HG03342 (cell line): ENCODE measurements around the gene ZNF425.
A peak's percentile ranks its signal among the peaks of the same experiment; 100 is the strongest.
"Not testable (repeated sequence)": the region's sequence is repeated elsewhere in the genome, so short reads cannot be mapped to it uniquely, and the experiment has no call there.

Experiments used
- ATAC-seq: cut with Tn5 transposase; IDR thresholded peaks from one replicate; pipeline ENCODE4 v1.9.1; 2021; ENCODE audit warnings: mild to moderate bottlenecking, moderate library complexity; ENCODE audit not compliant: unreplicated experiment

Gene ZNF425, protein sequence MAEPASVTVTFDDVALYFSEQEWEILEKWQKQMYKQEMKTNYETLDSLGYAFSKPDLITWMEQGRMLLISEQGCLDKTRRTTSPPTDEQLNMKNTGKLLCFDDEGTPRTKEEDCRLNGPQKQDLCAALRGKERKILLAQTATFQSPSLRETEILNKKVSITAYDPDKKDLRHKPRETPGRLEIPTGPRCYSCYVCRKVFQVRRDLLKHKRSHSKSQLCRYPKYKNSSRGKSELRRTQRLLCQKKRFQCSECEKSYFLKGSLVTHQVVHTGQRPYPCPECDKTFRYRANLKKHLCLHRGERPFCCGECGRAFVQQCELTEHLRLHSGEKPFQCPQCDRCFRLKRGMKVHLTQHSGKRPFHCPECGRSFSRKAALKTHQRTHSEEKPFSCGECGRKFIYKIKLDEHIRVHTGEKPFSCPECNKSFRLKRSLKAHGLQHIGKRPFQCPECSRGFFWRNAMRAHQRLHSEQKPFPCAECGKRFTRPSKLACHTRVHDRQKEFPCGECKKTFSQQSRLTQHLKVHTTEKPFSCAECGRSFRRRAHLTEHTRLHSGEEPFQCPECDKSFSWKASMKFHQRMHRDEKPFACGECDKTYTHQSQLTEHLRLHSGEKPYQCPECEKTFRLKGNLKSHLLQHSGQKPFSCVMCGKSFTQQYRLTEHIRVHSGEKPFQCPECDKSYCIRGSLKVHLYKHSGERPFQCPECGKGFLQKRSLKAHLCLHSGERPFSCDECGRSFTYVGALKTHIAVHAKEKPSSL

DNA sequence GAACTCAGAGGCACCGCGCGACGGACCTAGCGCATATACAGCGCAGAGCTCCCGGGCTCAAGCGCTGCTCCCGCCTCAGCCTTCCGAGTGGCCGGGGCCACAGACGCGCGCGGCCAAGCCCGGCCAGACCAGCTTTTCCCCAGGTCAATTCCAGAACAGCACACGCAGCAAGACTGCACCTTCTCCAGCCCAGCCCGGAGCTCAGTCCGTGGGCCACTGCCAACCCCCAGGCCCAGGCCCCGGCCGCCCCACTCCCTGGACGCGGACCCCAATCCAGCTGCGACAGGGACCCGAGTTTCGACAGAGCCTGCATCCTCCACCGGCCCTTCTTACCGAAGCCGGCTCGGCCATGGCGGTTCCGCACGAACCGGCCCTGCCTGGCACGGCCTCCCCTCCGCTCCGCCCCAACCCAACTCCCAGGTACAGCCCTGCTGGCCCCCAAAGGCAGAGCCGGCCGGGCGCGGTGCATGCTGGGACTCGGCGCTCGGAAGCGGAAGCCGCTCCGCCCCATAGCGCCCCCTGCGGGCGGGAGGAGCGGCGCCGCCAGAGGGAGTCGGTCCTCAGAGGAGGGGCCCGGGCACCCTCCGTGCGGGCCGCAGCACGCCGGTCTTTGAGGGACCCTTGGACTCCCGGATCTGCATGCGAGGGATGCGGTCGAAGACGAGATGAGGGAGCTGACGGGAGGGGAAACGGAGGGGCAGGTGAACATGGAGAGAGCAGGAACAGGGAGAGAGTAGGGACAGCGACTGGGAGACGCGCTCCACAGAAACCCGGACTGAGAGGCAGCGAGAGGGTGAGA is at the start of gene ZNF425:
Gene ZNF425, minus strand, starts transcription at position 462 of the 799 bp plus-strand sequence. Its CDS starts 111 bp downstream, at position 351.
- ATAC-seq, result peak; percentile 84

DNA sequence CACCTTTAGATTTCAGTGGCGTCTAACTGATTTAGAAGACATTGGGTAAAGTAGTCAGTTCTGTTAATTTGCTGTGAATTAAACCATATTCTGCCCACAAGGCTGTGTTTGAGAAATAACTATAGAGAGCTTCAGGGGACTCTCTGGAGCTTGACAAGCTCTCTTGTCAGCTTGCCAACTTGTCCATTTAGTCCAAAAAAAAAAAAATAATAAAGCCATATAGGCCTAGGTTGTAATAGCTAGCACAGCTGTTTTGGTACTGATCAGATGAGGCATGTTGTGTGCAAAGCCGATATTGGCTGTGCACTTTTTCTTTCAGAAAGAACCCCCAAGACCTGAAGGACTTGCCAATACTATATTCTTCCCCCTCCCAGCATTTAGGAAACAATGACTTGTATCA is 49.0 kb upstream of the ZNF425 start:
- no peak for ATAC-seq

DNA sequence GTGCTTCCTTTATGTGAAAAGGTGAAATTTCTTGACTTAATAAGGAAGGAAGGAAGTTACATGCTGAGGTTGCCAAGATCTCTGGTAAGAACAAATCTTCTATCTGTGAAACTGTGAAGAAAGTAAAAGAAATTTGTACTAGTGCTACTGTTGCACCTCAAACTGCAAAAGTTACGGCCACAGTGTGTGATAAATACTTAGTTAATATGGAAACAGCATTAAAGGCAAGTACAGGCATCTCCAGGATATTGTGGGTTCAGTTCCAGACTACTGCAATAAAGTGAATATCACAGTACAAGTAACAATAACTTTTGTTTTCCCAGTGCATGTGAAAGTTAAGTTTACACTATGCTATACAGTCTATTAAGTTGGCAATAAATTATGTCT is 46.4 kb upstream of the ZNF425 start:
- ATAC-seq, result no peak

DNA sequence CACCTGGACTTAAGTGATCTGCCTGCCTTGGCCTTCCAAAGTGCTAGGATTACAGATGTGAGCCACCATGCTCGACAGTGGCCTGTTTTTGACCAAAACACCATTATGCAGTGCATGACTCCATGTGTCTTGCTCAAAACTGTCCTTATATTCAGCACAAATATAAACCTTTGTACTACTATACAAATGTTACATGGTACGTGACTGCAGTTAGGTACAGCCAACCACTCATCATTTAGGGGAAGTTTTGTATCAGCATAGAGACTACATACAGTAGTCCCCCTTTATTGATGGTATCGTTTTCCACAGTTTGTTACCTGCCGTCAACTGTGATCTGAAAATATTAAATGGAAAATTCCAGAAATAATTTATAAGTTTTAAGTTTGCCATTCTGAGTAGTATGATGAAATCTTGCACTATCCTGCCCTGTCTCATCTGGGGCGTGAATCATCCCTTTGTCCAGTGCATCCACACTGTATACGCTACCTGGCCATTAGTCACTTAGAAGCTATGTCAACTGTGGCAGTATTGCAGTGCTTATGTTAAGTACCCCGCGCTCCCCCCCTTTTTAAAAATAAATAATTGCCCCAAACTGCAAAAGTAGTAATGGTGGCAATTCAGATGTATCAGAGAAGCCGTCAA is 45.9 kb upstream of the ZNF425 start:
- ATAC-seq, result no peak

DNA sequence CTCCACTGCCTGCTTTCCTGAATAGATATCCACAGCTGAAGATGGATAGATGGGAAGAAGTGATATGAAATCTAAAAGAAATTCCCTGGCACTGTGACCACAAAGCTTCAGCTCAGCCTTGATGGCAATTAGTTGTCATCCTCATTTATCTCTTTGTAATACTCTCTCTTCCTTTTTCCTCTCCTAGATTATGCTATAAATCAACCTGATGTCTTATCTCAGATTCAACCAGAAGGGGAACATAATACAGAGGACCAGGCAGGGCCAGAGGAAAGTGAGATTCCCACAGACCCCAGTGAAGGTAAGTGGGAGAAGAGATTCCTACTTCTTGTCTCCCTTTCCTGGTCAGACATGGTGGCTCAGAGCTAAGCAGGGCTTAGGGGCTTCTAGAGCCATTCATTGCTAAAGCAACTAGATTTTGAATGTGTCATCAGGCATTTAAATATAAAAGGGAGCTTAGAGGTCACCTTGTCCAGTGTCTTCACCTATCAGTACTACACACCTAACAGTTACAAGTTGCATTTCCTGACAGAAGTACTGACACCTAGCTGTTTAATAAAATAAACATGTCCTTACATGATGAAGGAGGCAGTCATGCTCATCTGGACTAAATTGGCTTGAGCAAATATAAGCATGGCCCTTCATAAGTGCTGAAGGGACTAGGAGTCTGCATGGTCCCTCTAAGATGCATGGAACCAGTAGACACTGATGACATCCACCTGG is 40.7 kb upstream of the ZNF425 start:
- no peak for ATAC-seq

DNA sequence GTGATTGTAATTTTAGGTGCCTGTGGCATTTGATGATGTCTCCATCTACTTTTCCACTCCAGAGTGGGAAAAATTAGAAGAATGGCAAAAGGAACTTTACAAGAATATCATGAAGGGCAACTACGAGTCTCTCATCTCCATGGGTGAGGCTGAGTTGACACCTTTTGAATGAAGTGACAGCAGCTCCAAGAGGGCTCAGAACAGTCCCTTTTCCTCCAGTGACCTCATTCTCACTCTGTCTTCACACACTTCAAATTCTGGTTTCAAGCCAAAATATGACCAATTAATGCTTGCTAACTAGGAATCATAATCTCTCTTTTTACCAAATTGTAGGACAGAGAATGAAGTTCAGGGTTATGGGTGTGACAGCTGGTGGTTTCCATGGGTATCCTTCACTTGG is 40.0 kb upstream of the ZNF425 start:
- ATAC-seq, result no peak

DNA sequence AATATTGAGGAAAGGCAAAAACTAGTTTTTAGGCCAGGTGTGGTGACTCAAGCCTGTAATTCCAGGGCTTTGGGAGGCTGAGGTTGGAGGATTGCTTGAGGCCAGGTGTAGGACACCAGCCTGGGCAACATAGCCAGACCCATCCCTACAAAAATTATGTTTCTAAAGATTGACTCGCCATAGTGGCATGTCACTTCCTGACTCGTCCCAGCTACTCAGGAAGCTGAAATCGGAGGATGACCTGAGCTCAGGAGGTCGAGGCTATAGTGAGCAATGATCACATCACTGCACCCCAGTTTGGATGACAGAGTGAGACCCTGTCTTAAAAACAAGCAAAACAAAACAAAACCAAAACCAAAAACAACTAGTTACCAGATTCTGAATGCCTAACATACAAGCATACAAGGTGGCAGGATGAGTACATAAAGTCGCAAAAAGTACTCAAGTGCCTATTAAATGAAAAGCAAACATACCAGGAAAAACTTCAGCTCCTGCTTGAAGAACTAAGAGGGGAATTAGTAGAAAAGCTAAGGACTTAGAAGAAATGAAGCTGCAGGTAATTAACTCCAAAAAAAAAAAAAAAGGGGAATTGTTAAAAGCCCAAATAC is 35.2 kb upstream of the ZNF425 start:
- ATAC-seq, result no peak

DNA sequence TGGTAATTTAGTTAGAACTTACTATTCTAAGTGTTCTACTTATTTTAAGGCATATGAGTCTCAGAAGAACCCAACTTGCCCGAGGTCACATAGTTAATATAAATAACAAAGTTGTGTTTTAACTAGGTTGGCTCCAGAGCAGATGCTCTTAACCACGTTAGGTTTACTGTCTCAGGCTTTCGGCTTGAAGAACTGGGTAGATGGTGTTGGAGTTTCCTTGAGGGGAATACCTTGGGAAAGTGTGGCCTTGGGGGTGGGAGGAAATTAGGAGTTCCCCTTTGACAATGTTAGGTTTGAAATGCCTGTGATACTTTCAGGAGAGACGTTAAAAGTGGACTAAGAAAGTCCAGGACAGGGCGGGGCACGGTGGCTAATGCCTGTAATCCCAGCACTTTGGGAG is 30.8 kb upstream of the ZNF425 start:
- ATAC-seq, result no peak

DNA sequence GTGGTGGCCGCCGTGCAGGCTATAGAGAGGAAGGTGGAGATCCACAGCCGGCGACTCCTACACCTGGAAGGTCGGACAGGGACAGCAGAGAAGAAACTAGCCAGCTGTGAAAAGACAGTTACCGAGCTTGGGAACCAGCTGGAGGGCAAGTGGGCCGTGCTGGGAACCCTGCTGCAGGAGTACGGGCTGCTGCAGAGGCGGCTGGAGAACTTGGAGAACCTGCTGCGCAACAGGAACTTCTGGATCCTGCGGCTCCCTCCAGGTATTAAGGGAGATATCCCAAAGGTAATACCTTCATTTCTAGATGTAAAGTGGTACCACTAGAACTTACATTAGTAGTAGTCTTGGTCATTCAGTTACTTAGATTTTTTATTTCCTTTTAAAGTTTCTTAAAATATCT is 27.9 kb upstream of the ZNF425 start:
- no peak for ATAC-seq

DNA sequence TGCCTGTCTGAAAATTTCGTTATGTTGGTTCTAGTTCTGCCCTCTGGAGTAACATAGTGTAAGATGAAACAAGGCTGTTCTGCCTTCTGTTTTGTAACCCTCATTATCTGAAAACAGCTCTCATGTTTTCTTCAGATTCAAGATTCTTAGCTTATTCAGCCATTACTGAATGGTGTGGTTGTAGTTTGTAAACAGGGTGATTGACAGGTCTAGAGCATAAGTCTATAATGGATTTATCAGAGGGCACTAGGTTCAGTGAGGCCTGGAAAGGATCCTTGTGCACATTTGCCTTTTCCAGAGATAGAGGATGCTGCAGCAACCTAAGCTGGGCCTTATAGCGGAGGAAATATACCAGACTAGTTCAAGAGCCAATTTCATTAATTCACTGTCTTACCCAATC is 27.2 kb upstream of the ZNF425 start:
- no peak for ATAC-seq

DNA sequence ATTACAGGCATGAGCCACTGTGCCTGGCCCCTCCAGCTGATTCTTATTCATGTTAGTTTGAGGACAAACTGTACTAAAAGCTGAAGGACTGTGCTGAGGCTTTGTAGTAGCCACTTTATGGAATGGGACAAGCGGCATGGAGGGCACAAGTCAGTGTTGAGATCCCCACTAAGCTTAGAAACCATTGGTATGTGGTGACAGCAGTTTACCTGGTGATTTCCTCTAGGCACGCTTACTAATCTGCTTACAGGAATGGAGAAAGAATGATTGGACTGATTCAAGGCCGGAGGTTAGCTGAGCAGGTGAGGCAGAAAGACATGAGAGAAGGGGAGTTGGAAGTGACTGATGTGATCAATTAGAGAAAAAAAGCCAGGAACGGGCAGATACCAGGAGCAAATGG is 24.9 kb upstream of the ZNF425 start:
- no peak for ATAC-seq

DNA sequence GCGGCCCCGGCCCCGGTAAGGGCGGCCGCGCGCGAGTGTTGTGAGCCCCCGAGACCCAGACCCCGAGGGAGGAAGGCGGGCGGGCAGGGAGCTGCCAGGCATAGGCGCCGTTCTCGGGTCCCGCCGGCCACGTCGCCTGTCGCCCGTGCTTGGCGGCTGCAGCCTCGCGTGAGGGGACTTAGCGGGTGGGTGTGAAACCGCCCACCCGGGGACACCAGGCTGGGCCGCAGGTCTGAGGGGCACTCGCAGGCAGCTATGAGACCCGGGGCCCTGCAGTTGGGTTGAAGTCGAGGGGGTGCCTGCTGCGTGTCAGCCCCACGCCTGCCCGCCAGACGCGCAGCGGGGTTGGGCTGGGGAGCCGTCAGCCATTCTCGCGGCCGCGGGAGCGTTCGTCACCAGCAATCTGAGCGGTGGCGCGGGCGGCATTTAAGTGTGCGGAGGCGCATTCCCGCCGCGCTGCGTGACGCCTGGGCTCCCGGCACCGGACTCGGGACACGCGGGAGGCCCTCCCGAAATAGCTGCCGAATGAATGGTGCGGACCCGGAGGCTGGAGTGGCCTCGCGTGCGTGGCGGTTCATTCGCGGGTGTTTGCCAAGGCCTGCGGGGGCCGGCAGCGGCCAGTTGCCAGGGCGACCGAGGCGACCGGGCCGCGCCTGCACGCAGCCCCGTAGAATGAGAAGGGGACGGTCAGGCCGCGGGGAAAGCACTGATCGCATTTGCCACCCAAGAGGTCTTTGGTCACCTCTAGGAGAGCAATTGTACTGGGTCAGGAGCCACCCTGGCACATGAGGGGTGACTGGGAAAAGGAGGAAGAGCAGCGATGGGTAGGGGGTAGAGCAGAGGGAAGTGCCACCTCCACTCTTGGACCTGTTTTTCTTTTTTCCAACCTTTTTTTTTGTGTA is 21.9 kb upstream of the ZNF425 start:
- ATAC-seq, result peak; percentile 27

DNA sequence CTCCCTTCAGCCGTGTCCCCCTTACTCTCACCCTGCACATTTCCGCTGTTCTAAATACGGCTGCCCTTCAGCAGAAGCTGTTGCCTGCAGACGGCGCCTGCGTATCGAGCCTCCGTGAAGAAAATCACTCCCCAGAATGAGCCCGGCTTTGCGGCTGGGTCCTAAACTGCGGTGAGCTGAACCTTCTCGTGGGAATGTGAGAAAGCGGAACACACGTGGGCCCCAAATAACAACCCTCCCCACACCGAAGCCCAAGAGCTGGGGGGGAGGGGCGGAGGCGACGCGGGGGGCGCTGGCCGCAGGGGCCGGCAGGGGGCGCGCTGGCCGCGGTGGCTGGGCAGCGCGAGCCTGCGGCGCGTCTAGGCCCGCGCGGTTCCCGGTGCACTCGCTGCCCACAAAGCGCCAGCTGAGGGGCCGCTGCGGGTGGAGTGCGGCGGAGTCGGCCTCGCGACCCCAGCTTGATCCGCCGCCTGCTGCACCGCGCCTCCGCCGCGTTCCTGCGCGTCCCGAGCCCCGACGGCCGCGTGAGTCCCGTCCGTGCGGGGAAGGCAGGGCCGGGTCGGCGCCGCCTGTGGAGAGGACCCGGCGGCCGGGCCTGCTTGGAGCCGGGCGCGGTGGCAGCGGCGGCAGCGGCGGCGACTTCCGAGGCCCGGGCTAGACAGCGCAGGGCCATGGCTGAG is 21.1 kb upstream of the ZNF425 start, which contains the start of gene ZNF398:
Gene ZNF398, plus strand, starts transcription at position 382 of the 680 bp plus-strand sequence. Its CDS starts 290 bp downstream, at position 672.
- peak; percentile 75 for ATAC-seq

DNA sequence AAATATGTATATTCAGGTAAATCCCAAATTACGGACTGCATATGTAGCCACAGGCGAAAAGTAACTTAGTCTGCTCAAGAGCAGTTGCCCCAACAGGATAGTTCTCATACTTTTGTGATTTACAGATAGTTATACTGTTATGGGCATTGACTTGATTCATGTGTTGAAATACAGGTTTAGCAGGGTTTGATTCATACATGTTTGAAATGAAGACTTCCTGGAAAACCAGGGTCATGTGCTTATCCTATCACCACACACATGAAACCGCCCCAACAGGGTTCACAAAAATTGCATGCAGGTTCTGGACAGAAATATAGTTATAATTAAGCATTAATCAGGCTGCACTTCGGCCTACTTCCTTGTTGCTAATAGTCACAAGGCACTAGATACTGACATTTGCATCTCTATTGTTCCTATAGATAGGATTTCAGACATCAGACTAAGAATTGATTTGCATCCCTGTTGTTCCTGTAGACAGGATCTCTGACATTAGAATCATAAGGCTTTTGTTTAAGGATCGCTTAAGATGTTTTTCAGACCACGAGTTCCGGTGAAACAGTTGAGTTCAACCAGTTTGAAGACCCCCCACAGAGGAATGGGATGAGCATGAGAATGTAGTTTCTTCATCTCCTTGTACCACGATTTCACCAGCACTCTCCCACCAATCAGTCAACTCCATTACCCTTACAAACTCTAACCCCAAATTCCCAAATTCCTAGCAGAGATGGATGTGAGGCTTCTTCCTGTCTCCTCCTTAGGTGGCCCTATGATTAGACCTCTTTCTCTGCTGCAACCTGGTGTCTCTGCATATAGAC is 19.1 kb upstream of the ZNF425 start:
- ATAC-seq, result no peak

DNA sequence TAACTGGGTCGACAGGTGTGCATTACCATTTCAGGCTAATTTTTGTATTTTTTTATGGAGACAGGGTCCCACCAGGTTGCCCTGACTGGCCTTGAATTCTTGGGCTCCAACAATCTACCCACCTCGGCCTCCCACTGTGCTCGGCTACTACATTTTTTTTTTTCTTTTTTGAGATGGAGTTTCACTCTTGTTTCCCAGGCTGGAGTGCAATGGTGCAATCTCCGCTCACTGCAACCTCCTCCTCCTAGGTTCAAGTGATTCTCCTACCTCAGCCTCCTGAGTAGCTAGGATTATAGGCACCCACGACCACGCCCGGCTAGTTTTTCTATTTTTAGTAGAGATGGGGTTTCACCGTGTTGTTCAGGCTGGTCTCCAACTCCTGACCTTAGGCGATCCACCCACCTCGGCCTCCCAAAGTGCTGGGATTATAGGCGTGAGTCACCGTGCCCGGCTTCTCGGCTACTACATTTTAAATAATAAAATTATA is 18.4 kb upstream of the ZNF425 start:
- not testable (repeated sequence) for ATAC-seq

DNA sequence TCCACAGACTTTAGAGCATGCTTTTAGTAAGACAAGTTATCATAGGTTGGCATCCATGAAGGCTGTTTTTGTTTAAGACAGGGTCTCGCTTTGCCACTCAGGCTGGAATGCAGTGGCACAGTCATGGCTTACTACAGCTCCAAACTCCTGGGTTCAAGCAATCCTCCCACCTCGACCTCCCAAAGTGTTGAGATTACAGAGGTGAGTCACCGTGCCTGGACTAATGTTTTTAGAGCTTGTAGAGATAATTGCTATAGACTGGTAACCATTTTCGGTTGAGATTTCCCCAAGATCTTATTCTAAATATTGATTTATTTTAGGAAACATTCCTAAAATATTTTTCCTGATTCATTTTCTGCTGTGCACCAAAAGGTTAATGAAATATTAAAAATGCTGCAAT is 15.8 kb upstream of the ZNF425 start:
- ATAC-seq, result no peak

DNA sequence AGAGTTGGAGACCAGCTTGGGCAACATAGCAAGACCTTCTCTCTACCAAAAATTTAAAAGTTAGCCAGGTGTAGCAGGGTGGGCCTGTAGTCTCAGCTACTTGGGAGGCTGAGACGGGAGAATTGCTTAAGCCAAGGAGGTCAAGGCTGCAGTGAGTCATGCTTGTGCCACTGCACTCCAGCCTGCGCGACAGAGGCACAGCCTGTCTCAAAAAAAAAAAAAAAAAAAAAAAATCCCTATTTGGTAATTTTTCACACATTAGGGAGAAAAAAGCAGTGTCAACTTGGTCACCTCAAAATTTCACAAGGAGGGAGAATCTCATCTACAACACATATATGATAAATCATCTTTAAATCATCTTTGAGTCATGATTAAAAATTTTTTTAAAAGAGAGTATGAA is 14.7 kb upstream of the ZNF425 start:
- no peak for ATAC-seq
